ENCODE data around the gene NOVA1.

DNA sequence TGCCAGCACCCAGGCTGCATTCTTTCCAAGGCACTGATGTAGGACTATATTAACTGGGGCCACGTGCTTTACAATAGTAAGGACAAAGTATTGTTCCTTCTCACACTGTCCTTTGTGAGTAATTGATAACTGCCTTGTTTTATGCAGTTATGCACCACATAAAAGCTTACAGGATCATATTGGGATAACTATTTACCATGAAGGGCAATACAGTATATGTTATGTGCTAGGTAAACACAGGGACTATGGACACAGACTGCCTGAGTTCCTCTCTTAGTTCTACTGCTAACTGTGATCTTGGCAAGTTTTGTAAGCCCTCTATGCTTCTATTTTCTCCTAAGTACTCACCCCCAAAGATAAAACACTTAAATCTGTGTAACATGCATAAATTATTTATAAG lies 183.7 kb downstream of the NOVA1 start:
- TF ChIP-seq POLR2AphosphoS5 (IDR thresholded peaks at IDR 0.05) (no peak), RAD21 (conservative IDR thresholded peaks at IDR 0.05) (no peak), TAF1 (IDR thresholded peaks at IDR 0.05; ENCODE audit: low read depth) (no peak), EZH2 (IDR thresholded peaks at IDR 0.05; ENCODE audit: borderline replicate concordance, insufficient read depth, low read length, poor library complexity, severe bottlenecking) (no peak)
- TF ChIP-seq, protein P1, sequence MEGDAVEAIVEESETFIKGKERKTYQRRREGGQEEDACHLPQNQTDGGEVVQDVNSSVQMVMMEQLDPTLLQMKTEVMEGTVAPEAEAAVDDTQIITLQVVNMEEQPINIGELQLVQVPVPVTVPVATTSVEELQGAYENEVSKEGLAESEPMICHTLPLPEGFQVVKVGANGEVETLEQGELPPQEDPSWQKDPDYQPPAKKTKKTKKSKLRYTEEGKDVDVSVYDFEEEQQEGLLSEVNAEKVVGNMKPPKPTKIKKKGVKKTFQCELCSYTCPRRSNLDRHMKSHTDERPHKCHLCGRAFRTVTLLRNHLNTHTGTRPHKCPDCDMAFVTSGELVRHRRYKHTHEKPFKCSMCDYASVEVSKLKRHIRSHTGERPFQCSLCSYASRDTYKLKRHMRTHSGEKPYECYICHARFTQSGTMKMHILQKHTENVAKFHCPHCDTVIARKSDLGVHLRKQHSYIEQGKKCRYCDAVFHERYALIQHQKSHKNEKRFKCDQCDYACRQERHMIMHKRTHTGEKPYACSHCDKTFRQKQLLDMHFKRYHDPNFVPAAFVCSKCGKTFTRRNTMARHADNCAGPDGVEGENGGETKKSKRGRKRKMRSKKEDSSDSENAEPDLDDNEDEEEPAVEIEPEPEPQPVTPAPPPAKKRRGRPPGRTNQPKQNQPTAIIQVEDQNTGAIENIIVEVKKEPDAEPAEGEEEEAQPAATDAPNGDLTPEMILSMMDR (IDR thresholded peaks at IDR 0.05; ENCODE audit: poor library complexity, severe bottlenecking): no peak
- TF ChIP-seq, protein P2, sequence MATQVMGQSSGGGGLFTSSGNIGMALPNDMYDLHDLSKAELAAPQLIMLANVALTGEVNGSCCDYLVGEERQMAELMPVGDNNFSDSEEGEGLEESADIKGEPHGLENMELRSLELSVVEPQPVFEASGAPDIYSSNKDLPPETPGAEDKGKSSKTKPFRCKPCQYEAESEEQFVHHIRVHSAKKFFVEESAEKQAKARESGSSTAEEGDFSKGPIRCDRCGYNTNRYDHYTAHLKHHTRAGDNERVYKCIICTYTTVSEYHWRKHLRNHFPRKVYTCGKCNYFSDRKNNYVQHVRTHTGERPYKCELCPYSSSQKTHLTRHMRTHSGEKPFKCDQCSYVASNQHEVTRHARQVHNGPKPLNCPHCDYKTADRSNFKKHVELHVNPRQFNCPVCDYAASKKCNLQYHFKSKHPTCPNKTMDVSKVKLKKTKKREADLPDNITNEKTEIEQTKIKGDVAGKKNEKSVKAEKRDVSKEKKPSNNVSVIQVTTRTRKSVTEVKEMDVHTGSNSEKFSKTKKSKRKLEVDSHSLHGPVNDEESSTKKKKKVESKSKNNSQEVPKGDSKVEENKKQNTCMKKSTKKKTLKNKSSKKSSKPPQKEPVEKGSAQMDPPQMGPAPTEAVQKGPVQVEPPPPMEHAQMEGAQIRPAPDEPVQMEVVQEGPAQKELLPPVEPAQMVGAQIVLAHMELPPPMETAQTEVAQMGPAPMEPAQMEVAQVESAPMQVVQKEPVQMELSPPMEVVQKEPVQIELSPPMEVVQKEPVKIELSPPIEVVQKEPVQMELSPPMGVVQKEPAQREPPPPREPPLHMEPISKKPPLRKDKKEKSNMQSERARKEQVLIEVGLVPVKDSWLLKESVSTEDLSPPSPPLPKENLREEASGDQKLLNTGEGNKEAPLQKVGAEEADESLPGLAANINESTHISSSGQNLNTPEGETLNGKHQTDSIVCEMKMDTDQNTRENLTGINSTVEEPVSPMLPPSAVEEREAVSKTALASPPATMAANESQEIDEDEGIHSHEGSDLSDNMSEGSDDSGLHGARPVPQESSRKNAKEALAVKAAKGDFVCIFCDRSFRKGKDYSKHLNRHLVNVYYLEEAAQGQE (IDR thresholded peaks at IDR 0.05; ENCODE audit: borderline replicate concordance): no peak

All from neural cell (in vitro differentiated cells).